Naive thymus-derived CD4-positive, alpha-beta T cell (primary cell): ENCODE measurements around the gene UBL4B. TPM values are rescaled to one million over a fixed set of nuclear protein-coding genes. Genes with fewer than 3 reads are reported as not detected.
A peak's percentile ranks its signal among the peaks of the same experiment; 100 is the strongest.

Experiments used
- ATAC-seq: fragments of 150-1000 bp; cut with Tn5 transposase; 2 replicates; pipeline ENCODE4 v1.10.0; 2021; ENCODE audit warnings: mild to moderate bottlenecking, moderate library complexity
- CTCF ChIA-PET: fragments of 350-600 bp; sonication (Branson Sonifier 250); formaldehyde crosslinking; loops from one replicate; lab custom pipeline; 2021; ENCODE audit warnings: antibody characterized with exemption; lab: Charles Lee
- POLR2A ChIA-PET: fragments of 350-600 bp; sonication (Branson Sonifier 250); formaldehyde crosslinking; loops from one replicate; lab custom pipeline; 2021; ENCODE audit warnings: antibody characterized with exemption, inconsistent platforms; lab: Charles Lee
- DNase-seq, 9 donors: peaks; one replicate each; pipeline versions ENCODE4 v3.0.0 to v3.0.0-alpha.2; 2020 to 2022; ENCODE audit warnings: mixed read lengths in 1 of 9
- H3K27ac ChIP-seq: one replicate; pipeline ENCODE4 v1.7.0; 2013; ENCODE audit warnings: mild to moderate bottlenecking, low read depth, low read length, moderate library complexity
- H3K27me3 ChIP-seq, 2 donors: one replicate each; pipeline ENCODE4 v1.7.0; 2013; ENCODE audit warnings: low read length in 2 of 2, mild to moderate bottlenecking in 2 of 2, moderate library complexity in 2 of 2; ENCODE audit not compliant: control insufficient read depth in 2 of 2, insufficient read depth in 2 of 2
- H3K36me3 ChIP-seq, 3 experiments: 1 replicate in 2 of 3; 2 replicates in 1 of 3; pipeline ENCODE4 v1.7.0; 2013; ENCODE audit warnings: low read length in 3 of 3, mild to moderate bottlenecking in 3 of 3, moderate library complexity in 1 of 3; ENCODE audit not compliant: insufficient read depth in 3 of 3, control insufficient read depth in 2 of 3
- H3K4me1 ChIP-seq, 2 donors: one replicate each; pipeline ENCODE4 v1.7.0; 2013; ENCODE audit warnings: low read length in 2 of 2, mild to moderate bottlenecking in 2 of 2, moderate library complexity in 1 of 2; ENCODE audit not compliant: control insufficient read depth in 2 of 2, insufficient read depth in 2 of 2
- H3K4me3 ChIP-seq: 2 replicates; pipeline ENCODE4 v1.7.0; 2013; ENCODE audit warnings: mild to moderate bottlenecking, low read length
- H3K9me3 ChIP-seq, 3 experiments: 1 replicate in 2 of 3; 2 replicates in 1 of 3; pipeline ENCODE4 v1.7.0; 2013; ENCODE audit warnings: low read length in 3 of 3; ENCODE audit not compliant: control insufficient read depth in 2 of 3
- H3K27ac Mint-ChIP-seq, 9 donors: one replicate each; pipeline ENCODE4 v1.8.0; 2020 to 2022; ENCODE audit warnings: mixed read lengths in 9 of 9, mild to moderate bottlenecking in 8 of 9, moderate library complexity in 5 of 9, inconsistent platforms in 2 of 9
- H3K27me3 Mint-ChIP-seq, 5 donors: one replicate each; pipeline ENCODE4 v1.8.0; 2021 to 2022; ENCODE audit warnings: mixed read lengths in 5 of 5, mild to moderate bottlenecking in 1 of 5
- H3K36me3 Mint-ChIP-seq, 5 donors: one replicate each; pipeline ENCODE4 v1.8.0; 2020 to 2022; ENCODE audit warnings: mixed read lengths in 5 of 5, mild to moderate bottlenecking in 3 of 5, inconsistent platforms in 1 of 5
- H3K4me1 Mint-ChIP-seq, 7 donors: one replicate each; pipeline ENCODE4 v1.8.0; 2020 to 2022; ENCODE audit warnings: mixed read lengths in 7 of 7, mild to moderate bottlenecking in 3 of 7, inconsistent platforms in 1 of 7
- H3K4me3 Mint-ChIP-seq, 10 donors: one replicate each; pipeline ENCODE4 v1.8.0; 2020 to 2022; ENCODE audit warnings: mild to moderate bottlenecking in 10 of 10, mixed read lengths in 10 of 10, moderate library complexity in 6 of 10, inconsistent platforms in 2 of 10
- H3K9me3 Mint-ChIP-seq, 11 donors: one replicate each; pipeline ENCODE4 v1.8.0; 2020 to 2022; ENCODE audit warnings: mixed read lengths in 11 of 11, mild to moderate bottlenecking in 4 of 11, inconsistent platforms in 1 of 11, moderate library complexity in 1 of 11
- intact Hi-C, 2 donors: fragments of 100-400 bp; cut with micrococcal nuclease; formaldehyde crosslinking; loops; one replicate each; pipeline ENCODE4 v1.15.1; 2023
- polyA plus RNA-seq, 2 donors: library from polyadenylated mRNA; unstranded; fragments of 300-500 nt; fragmentation: Illumina TruSeq; gene quantifications; one replicate each; pipeline ENCODE4 v1.2.3, GENCODE V29; 2021
- total RNA-seq, 6 experiments: library from RNA in 5 of 6; stranded (reverse) in 5 of 6; gene quantifications; 1 replicate in 5 of 6; 2 replicates in 1 of 6; pipeline ENCODE4 v1.2.3 and lab custom pipeline; 2021 to 2026

Gene UBL4B
- total and polyA plus RNA-seq, 7 experiments from 2014 or later = not detected

DNA sequence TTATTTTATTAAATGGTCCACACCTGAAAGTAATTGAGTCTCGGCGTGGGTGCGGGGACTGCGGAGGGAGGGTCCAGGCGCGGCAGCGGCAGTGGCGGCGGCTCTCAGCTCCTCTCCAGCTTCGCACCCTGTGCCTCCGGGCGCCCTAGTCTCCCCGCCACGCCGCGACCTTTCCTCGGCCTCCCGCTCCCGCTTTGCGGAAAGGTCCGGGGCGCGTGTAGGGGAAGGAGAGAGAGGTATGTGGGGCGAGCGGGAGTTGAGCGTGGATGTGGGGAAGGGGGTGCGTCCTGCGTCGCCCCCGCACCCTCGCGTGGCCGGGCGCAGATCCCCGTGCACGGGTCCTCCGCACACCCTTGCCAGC lies 28.4 kb upstream of the UBL4B start:
- peaks cover 4 to 19% of the 10 kb centered on the region in 2 donors for H3K27me3 ChIP-seq
- CTCF ChIA-PET = interaction anchor here (1.3 kb wide), 1 partner anchor 9 kb away, joined by 5 read pairs; no protein-coding TSS in a partner anchor
- Mint-ChIP-seq H3K27me3 (peaks cover 68 to 84% (median 70%) of the 10 kb centered on the region in 5 donors), H3K27ac (no peak overlapping the region), H3K36me3 (no peaks in the 10 kb centered on the region), H3K4me1 (peaks cover 7 to 19% (median 12%) of the 10 kb centered on the region in 7 donors), H3K4me3 (peak overlapping the region; percentile 67 to 92 (median 86)), H3K9me3 (peaks cover 0 to 2% (median 0%) of the 10 kb centered on the region in 11 donors)
- H3K36me3 ChIP-seq = no peaks in the 10 kb centered on the region
- DNase-seq (peak in 3 of 9 donors; percentile 5 to 28 (median 6)), ATAC-seq (peak; percentile 19)
- H3K27ac ChIP-seq = no peak overlapping the region
- intact Hi-C loops = no loop called here
- H3K4me3 ChIP-seq = peak overlapping the region; percentile 67
- H3K9me3 ChIP-seq = no peaks in the 10 kb centered on the region
- no peaks in the 10 kb centered on the region for H3K4me1 ChIP-seq
- POLR2A ChIA-PET = no interaction called here

- Histone ChIP-seq H3K4me1 (no peaks in the 10 kb centered on the region), H3K27ac (no peak overlapping the region), H3K36me3 (no peaks in the 10 kb centered on the region), H3K4me3 (peak overlapping the region; percentile 67), H3K9me3 (no peaks in the 10 kb centered on the region), H3K27me3 (peaks cover 4 to 19% of the 10 kb centered on the region in 2 donors)
- DNase-seq (peak in 5 of 9 donors; percentile 17 to 48 (median 24)), ATAC-seq (peak; percentile 73)
- ChIA-PET POLR2A (no interaction called here), CTCF (interaction anchor here (1.3 kb wide), 1 partner anchor 8 kb away, joined by 5 read pairs; no protein-coding TSS in a partner anchor)
- intact Hi-C loops = no loop called here
- Mint-ChIP-seq H3K36me3 (no peaks in the 10 kb centered on the region), H3K9me3 (peaks cover 0 to 2% (median 0%) of the 10 kb centered on the region in 11 donors), H3K27ac (no peak overlapping the region), H3K4me3 (peak overlapping the region; percentile 67 to 92 (median 86)), H3K4me1 (peaks cover 7 to 19% (median 12%) of the 10 kb centered on the region in 7 donors), H3K27me3 (peaks cover 64 to 83% (median 65%) of the 10 kb centered on the region in 5 donors)
Observed at GRCh38 chr1:110084227-110085078, 27.8 kb upstream of the UBL4B start.

DNA sequence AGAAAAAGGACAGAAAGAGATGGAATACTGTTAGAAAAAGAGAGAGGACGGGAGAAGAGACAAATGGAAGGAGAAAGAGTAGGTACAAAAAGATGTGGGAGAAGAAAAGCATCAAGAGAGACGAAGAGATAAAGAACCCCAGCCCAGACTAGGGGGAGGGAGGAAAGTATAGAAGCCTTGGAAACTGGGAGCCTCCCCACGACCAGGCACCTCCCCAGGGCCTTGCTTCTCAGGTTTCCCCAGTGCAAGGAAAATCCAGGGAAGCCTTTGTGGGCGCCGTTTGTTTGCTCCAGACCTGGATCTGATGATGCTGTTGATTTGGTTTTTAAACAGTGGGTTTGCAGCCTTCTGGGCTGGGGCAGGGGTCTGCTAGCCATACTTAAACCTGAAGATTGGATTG lies 26.6 kb upstream of the UBL4B start:
- no peak overlapping the region for H3K27ac ChIP-seq
- H3K4me3 Mint-ChIP-seq = peak overlapping the region in 6 of 10 donors; percentile 3 to 92 (median 26)
- ChIA-PET POLR2A (no interaction called here), CTCF (no interaction called here)
- no peak for ATAC-seq
- H3K27ac Mint-ChIP-seq = no peak overlapping the region
- intact Hi-C loops = no loop called here
- no peak overlapping the region for H3K4me3 ChIP-seq
- no peaks in the 10 kb centered on the region for H3K4me1 ChIP-seq
- peaks cover 0 to 2% (median 0%) of the 10 kb centered on the region in 11 donors for H3K9me3 Mint-ChIP-seq
- H3K36me3 Mint-ChIP-seq = no peaks in the 10 kb centered on the region
- H3K27me3 Mint-ChIP-seq = peaks cover 57 to 71% (median 63%) of the 10 kb centered on the region in 5 donors
- DNase-seq = no peak
- peaks cover 7 to 19% (median 12%) of the 10 kb centered on the region in 7 donors for H3K4me1 Mint-ChIP-seq
- peaks cover 4 to 19% of the 10 kb centered on the region in 2 donors for H3K27me3 ChIP-seq
- no peaks in the 10 kb centered on the region for H3K36me3 ChIP-seq
- no peaks in the 10 kb centered on the region for H3K9me3 ChIP-seq

GRCh38 chr1:110086961-110087360 lies 25.3 kb upstream of the UBL4B start:
- H3K27me3 ChIP-seq = peaks cover 4 to 19% of the 10 kb centered on the region in 2 donors
- H3K4me3 ChIP-seq = no peak overlapping the region
- H3K9me3 ChIP-seq = no peaks in the 10 kb centered on the region
- Mint-ChIP-seq H3K4me3 (peak overlapping the region in 1 of 10 donors; percentile 27), H3K27me3 (peaks cover 48 to 68% (median 54%) of the 10 kb centered on the region in 5 donors), H3K27ac (no peak overlapping the region), H3K9me3 (peaks cover 0 to 2% (median 0%) of the 10 kb centered on the region in 11 donors), H3K36me3 (no peaks in the 10 kb centered on the region), H3K4me1 (peaks cover 7 to 19% (median 12%) of the 10 kb centered on the region in 7 donors)
- POLR2A ChIA-PET = no interaction called here
- H3K27ac ChIP-seq = no peak overlapping the region
- DNase-seq (no peak), ATAC-seq (no peak)
- H3K36me3 ChIP-seq = no peaks in the 10 kb centered on the region
- intact Hi-C loops = no loop called here
- CTCF ChIA-PET = interaction anchor here (0.6 to 1.7 kb wide), 2 partner anchors 11 to 366 kb away, joined by 3 to 4 read pairs; no protein-coding TSS in a partner anchor
- no peaks in the 10 kb centered on the region for H3K4me1 ChIP-seq

- DNase-seq (peak in 7 of 9 donors; percentile 28 to 49 (median 35)), ATAC-seq (peak; percentile 73)
- intact Hi-C loops = loop anchor here (1.0 kb wide), 1 partner anchor 18 kb away; no protein-coding TSS in a partner anchor
- Histone ChIP-seq H3K36me3 (no peaks in the 10 kb centered on the region), H3K27ac (no peak overlapping the region), H3K4me1 (no peaks in the 10 kb centered on the region), H3K27me3 (peaks cover 0 to 10% of the 10 kb centered on the region in 2 donors), H3K4me3 (no peak overlapping the region), H3K9me3 (no peaks in the 10 kb centered on the region)
- Mint-ChIP-seq H3K36me3 (no peaks in the 10 kb centered on the region), H3K9me3 (no peaks in the 10 kb centered on the region), H3K27ac (peak overlapping the region in 1 of 9 donors; percentile 13), H3K27me3 (peaks cover 37 to 68% (median 50%) of the 10 kb centered on the region in 5 donors), H3K4me3 (no peak overlapping the region), H3K4me1 (peaks cover 6 to 19% (median 11%) of the 10 kb centered on the region in 7 donors)
- CTCF ChIA-PET = interaction anchor here (0.6 to 1.8 kb wide), 9 partner anchors 12 to 408 kb away, joined by 3 to 16 read pairs (median 4); no protein-coding TSS in a partner anchor
- POLR2A ChIA-PET = interaction anchor here (0.6 kb wide), 1 partner anchor 1012 kb away, joined by 3 read pairs; no protein-coding TSS in a partner anchor
Observed at GRCh38 chr1:110087812-110088738, 24.2 kb upstream of the UBL4B start.
